A549 treated with RU486 at 1 μM for 4 hours (cell line): Measurements from ENCODE around the gene VSTM2B. TPM values are rescaled to one million over a fixed set of nuclear protein-coding genes. Genes with fewer than 3 reads are reported as not detected.

ENCODE experiments used
- total RNA-seq: library from RNA; stranded (reverse); fragments of 200-300 nt; extraction: Qiagen RNA extraction; gene quantifications from 5 replicates; pipeline ENCODE4 v1.2.3, GENCODE V29; 2022; ENCODE audit warnings: low read depth

The VSTM2B gene
- total RNA-seq, result not detected in 5 replicates

GRCh38 chr19:29525901-29526729 is at the start of gene VSTM2B:
VSTM2B (plus strand) TSS chr19:29525994; CDS start chr19:29526584, 590 bp downstream.

GRCh38 chr19:29605653-29606419 is 80.0 kb downstream of the VSTM2B start, which contains the start of gene POP4:
POP4 (plus strand) TSS chr19:29606283; CDS start chr19:29606319, 36 bp downstream.

Other genes starting within 250 kb of the VSTM2B start
- gene POP4, start 80.3 kb downstream of the VSTM2B start, total RNA-seq, result 190 to 235 TPM (median 205 TPM) in 5 replicates
- 6.9 to 11.3 TPM (median 9.5 TPM) in 5 replicates for gene PLEKHF1, start 139.5 kb downstream of the VSTM2B start, total RNA-seq
- 36.9 to 54.5 TPM (median 43.9 TPM) in 5 replicates for gene C19orf12, start 189.3 kb downstream of the VSTM2B start, total RNA-seq